ENCODE data around the gene PPIF. TPM values are rescaled to one million over a fixed set of nuclear protein-coding genes. Genes with fewer than 3 reads are reported as not detected.

PPIF gene
- total and polyA plus RNA-seq, 2 experiments from 2014 or later: 24.6 to 45.5 TPM

DNA sequence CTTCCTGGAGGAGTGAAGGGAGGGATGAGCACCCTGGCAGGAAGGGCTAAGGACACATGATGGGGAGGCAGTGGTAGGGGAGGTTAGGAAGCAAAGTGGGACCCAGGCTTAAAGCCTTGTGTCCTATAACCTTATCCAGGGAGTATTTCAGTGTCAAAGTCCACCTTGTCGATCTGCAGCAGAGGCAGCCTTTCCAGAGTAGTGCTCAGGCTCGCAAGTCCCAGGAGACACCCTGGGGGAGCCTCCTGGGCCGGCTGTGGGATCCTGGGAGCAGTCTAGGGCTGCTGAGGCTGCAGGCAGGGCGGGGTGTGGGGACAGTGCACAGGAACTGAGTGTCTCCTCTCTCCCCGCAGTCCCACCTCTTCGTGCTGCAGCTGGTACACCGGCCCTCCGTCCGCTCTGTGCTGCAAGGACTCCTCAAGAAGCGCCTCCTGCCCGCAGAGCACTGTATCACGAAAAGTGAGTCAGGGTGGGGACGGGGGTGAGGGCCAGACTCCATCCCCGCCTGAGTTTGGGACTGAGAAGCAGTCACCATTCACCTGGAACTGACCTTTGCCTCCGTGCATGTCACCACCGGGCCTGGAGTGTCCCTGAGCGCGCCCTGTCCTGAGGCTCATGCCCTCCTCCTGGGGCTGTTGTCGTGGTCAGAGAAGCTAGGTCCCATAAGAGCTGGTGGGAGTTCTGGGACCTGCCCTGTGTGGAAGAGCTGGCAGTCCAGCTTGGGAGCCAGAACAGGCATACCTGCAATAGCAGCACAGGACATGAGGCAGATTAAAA, 45.3 kb upstream of the PPIF start:
- no peak overlapping the region for H3K4me3 ChIP-seq
- no peaks in the 10 kb centered on the region for H4K20me1 ChIP-seq (ENCODE audit: insufficient read depth)
- H3K79me2 ChIP-seq (ENCODE audit: insufficient read depth): peaks cover 9% of the 10 kb centered on the region
- no peak overlapping the region for H2AFZ ChIP-seq
- in situ Hi-C loops (cut with MboI): no loop called here
- peak overlapping the region; percentile 98; the same call in 1 of the 2 replicates for H3K27ac ChIP-seq
- H3F3A ChIP-seq (ENCODE audit: insufficient read depth): peaks cover 42% of the 10 kb centered on the region
- no peak for DNase-seq
- peaks cover 23% of the 10 kb centered on the region for H3K4me1 ChIP-seq (ENCODE audit: insufficient read depth)
- H3K27me3 ChIP-seq (replicated peaks; ENCODE audit: insufficient read depth): no peaks in the 10 kb centered on the region
- no peak for TF ChIP-seq EZH2phosphoT487 (IDR thresholded peaks at IDR 0.05; ENCODE audit: insufficient read depth, low read depth)
- TF ChIP-seq EZH2 (IDR thresholded peaks at IDR 0.05; ENCODE audit: insufficient read depth, poor library complexity, severe bottlenecking): no peak
- peaks cover 20% of the 10 kb centered on the region for H3K36me3 ChIP-seq (ENCODE audit: low read depth)
- H3K9me3 ChIP-seq (ENCODE audit: low read depth): no peaks in the 10 kb centered on the region
- no peak overlapping the region for H3K9ac ChIP-seq
- no peaks in the 10 kb centered on the region for H3K9me2 ChIP-seq (ENCODE audit: insufficient read depth)
- H3K4me2 ChIP-seq (ENCODE audit: unreplicated experiment): no peak overlapping the region
- WGBS, 2 experiments (ENCODE audit: low coverage in 1 of 2, low lambda C conversion rate in 2 of 2, missing lambda C conversion rate in 2 of 2): 91 to 92% methylated on average over 19 of the region's 19 CpGs

- DNase-seq: no peak
- no peak overlapping the region for H3K4me3 ChIP-seq
- no peak overlapping the region for H3K27ac ChIP-seq
- no peak for TF ChIP-seq EZH2 (IDR thresholded peaks at IDR 0.05; ENCODE audit: insufficient read depth, poor library complexity, severe bottlenecking)
- TF ChIP-seq EZH2phosphoT487 (IDR thresholded peaks at IDR 0.05; ENCODE audit: insufficient read depth, low read depth): no peak
- no peak overlapping the region for H3K4me2 ChIP-seq (ENCODE audit: unreplicated experiment)
- no peaks in the 10 kb centered on the region; the same call in 1 of the 2 replicates for H3K79me2 ChIP-seq (ENCODE audit: insufficient read depth)
- no peak overlapping the region for H3K9ac ChIP-seq
- peaks cover 26% of the 10 kb centered on the region for H3F3A ChIP-seq (ENCODE audit: insufficient read depth)
- no peaks in the 10 kb centered on the region for H3K9me3 ChIP-seq (ENCODE audit: low read depth)
- H3K36me3 ChIP-seq (ENCODE audit: low read depth): peaks cover 24% of the 10 kb centered on the region
- no peak overlapping the region for H2AFZ ChIP-seq
- no peaks in the 10 kb centered on the region for H4K20me1 ChIP-seq (ENCODE audit: insufficient read depth)
- peaks cover 16% of the 10 kb centered on the region for H3K4me1 ChIP-seq (ENCODE audit: insufficient read depth)
- H3K27me3 ChIP-seq (replicated peaks; ENCODE audit: insufficient read depth): no peaks in the 10 kb centered on the region
- no peaks in the 10 kb centered on the region for H3K9me2 ChIP-seq (ENCODE audit: insufficient read depth)
- 88 to 92% methylated on average over 25 of the region's 25 CpGs for WGBS, 2 experiments (ENCODE audit: low coverage in 1 of 2, low lambda C conversion rate in 2 of 2, missing lambda C conversion rate in 2 of 2)
- in situ Hi-C loops (cut with MboI): no loop called here
These were observed 43.4 kb upstream of the PPIF start for GRCh38 chr10:79303631-79304478.

- Histone ChIP-seq H3F3A (ENCODE audit: insufficient read depth) (peaks cover 19% of the 10 kb centered on the region), H4K20me1 (ENCODE audit: insufficient read depth) (no peaks in the 10 kb centered on the region), H3K27me3 (replicated peaks; ENCODE audit: insufficient read depth) (no peaks in the 10 kb centered on the region), H3K27ac (no peak overlapping the region), H3K9me3 (ENCODE audit: low read depth) (no peaks in the 10 kb centered on the region), H3K79me2 (ENCODE audit: insufficient read depth) (no peaks in the 10 kb centered on the region; the same call in 1 of the 2 replicates), H3K4me3 (no peak overlapping the region), H3K4me2 (ENCODE audit: unreplicated experiment) (no peak overlapping the region), H3K36me3 (ENCODE audit: low read depth) (peaks cover 27% of the 10 kb centered on the region), H2AFZ (no peak overlapping the region), H3K9ac (no peak overlapping the region), H3K4me1 (ENCODE audit: insufficient read depth) (peaks cover 9% of the 10 kb centered on the region), H3K9me2 (ENCODE audit: insufficient read depth) (no peaks in the 10 kb centered on the region)
- 62 to 70% methylated on average over 6 of the region's 6 CpGs for WGBS, 2 experiments (ENCODE audit: low coverage in 1 of 2, low lambda C conversion rate in 2 of 2, missing lambda C conversion rate in 2 of 2)
- no peak for DNase-seq
- TF ChIP-seq EZH2phosphoT487 (IDR thresholded peaks at IDR 0.05; ENCODE audit: insufficient read depth, low read depth) (no peak), EZH2 (IDR thresholded peaks at IDR 0.05; ENCODE audit: insufficient read depth, poor library complexity, severe bottlenecking) (no peak)
- in situ Hi-C loops (cut with MboI): no loop called here
These were observed 42.7 kb upstream of the PPIF start for GRCh38 chr10:79304479-79305087.

- Histone ChIP-seq H3K9me2 (ENCODE audit: insufficient read depth) (no peaks in the 10 kb centered on the region), H3K36me3 (ENCODE audit: low read depth) (peaks cover 27% of the 10 kb centered on the region), H3K9me3 (ENCODE audit: low read depth) (no peaks in the 10 kb centered on the region), H3K4me3 (no peak overlapping the region), H3F3A (ENCODE audit: insufficient read depth) (0 out of 2 replicates have a peak, but pooled peaks cover 13% of the 10 kb centered on the region), H4K20me1 (ENCODE audit: insufficient read depth) (no peaks in the 10 kb centered on the region), H3K27me3 (replicated peaks; ENCODE audit: insufficient read depth) (no peaks in the 10 kb centered on the region), H3K4me2 (ENCODE audit: unreplicated experiment) (no peak overlapping the region), H3K27ac (no peak overlapping the region), H3K79me2 (ENCODE audit: insufficient read depth) (no peaks in the 10 kb centered on the region; the same call in 1 of the 2 replicates), H3K9ac (no peak overlapping the region), H2AFZ (no peak overlapping the region), H3K4me1 (ENCODE audit: insufficient read depth) (0 out of 2 replicates have a peak, but pooled peaks cover under 1% of the 10 kb centered on the region)
- WGBS, 2 experiments (ENCODE audit: low coverage in 1 of 2, low lambda C conversion rate in 2 of 2, missing lambda C conversion rate in 2 of 2): 89 to 90% methylated on average over 8 of the region's 8 CpGs
- no peak for DNase-seq
- in situ Hi-C loops (cut with MboI): no loop called here
- no peak for TF ChIP-seq EZH2phosphoT487 (IDR thresholded peaks at IDR 0.05; ENCODE audit: insufficient read depth, low read depth)
These were observed 41.8 kb upstream of the PPIF start for GRCh38 chr10:79305515-79305914.

Measured in GM23248 (cell line).